PC-9 (cell line): ENCODE measurements around the gene MICALL2. TPM values are rescaled to one million over a fixed set of nuclear protein-coding genes. Genes with fewer than 3 reads are reported as not detected.

Experiments
- BruUV-seq: library from RNA; stranded (reverse); fragments of 400-500 nt; replicated peaks from 2 replicates; lab custom pipeline; 2021; lab: Mats Ljungman, UMichigan
- CTCF ChIA-PET: fragments of 300-600 bp; sonication (Branson Sonifier 250); formaldehyde crosslinking; loops from one replicate; lab custom pipeline; 2022; ENCODE audit warnings: antibody characterized with exemption; lab: Charles Lee
- POLR2A ChIA-PET: fragments of 300-600 bp; sonication (Branson Sonifier 250); formaldehyde crosslinking; loops from one replicate; lab custom pipeline; 2022; ENCODE audit warnings: antibody characterized with exemption; ENCODE audit not compliant: unreplicated experiment; lab: Charles Lee
- DNase-seq, 2 experiments: peaks; one replicate each; pipeline versions ENCODE4 v3.0.0 to v3.0.0-alpha.2; 2015 to 2022; ENCODE audit warnings: mixed read lengths in 1 of 2
- H2AFZ ChIP-seq: fragments of 200-600 bp; sonication (generic); 2 replicates; pipeline ENCODE4 v1.8.1; 2017; ENCODE audit warnings: antibody characterized with exemption
- H3F3A ChIP-seq: fragments of 200-600 bp; sonication (generic); 2 replicates; pipeline ENCODE4 v1.8.1; 2017; ENCODE audit warnings: antibody characterized with exemption, mild to moderate bottlenecking, low read depth; ENCODE audit not compliant: insufficient read depth
- H3K27ac ChIP-seq: fragments of 200-600 bp; sonication (generic); 2 replicates; pipeline ENCODE4 v1.6.1; 2016; ENCODE audit warnings: mixed run types
- H3K27me3 ChIP-seq: fragments of 200-600 bp; sonication (generic); 2 replicates; pipeline ENCODE4 v1.6.1; 2016; ENCODE audit warnings: low read depth, mixed run types; ENCODE audit not compliant: insufficient read depth
- H3K36me3 ChIP-seq: fragments of 200-600 bp; sonication (generic); 2 replicates; pipeline ENCODE4 v1.6.1; 2016; ENCODE audit warnings: low read depth, mixed run types
- H3K4me1 ChIP-seq: fragments of 200-600 bp; sonication (generic); replicated peaks from 2 replicates; pipeline ENCODE4 v1.6.1; 2016; ENCODE audit warnings: mixed run types; ENCODE audit not compliant: insufficient read depth
- H3K4me2 ChIP-seq: fragments of 200-600 bp; sonication (generic); 2 replicates; pipeline ENCODE4 v1.6.1; 2017; ENCODE audit warnings: mixed run types
- H3K4me3 ChIP-seq: fragments of 200-600 bp; sonication (generic); 2 replicates; pipeline ENCODE4 v1.6.1; 2016; ENCODE audit warnings: mixed run types
- H3K79me2 ChIP-seq: fragments of 200-600 bp; sonication (generic); 2 replicates; pipeline ENCODE4 v1.6.1; 2017; ENCODE audit warnings: low read depth, mixed run types
- H3K9me2 ChIP-seq: fragments of 200-600 bp; sonication (generic); 2 replicates; pipeline ENCODE4 v1.8.1; 2017; ENCODE audit warnings: mild to moderate bottlenecking; ENCODE audit not compliant: insufficient read depth
- H3K9me3 ChIP-seq: fragments of 200-600 bp; sonication (generic); 2 replicates; pipeline ENCODE4 v1.8.1; 2016; ENCODE audit warnings: low read depth; ENCODE audit not compliant: insufficient read depth
- H4K20me1 ChIP-seq: fragments of 200-600 bp; sonication (generic); 2 replicates; pipeline ENCODE4 v1.8.1; 2017; ENCODE audit not compliant: insufficient read depth
- CTCF ChIP-seq: fragments of 200-600 bp; sonication (generic); conservative IDR thresholded peaks from 2 replicates; pipeline ENCODE4 v1.6.1; 2017; ENCODE audit warnings: mixed run types, antibody characterized with exemption, mild to moderate bottlenecking, moderate library complexity
- EZH2 ChIP-seq: fragments of 200-600 bp; sonication (generic); IDR thresholded peaks from 2 replicates; pipeline ENCODE4 v1.8.0; 2017; ENCODE audit warnings: antibody characterized with exemption, low read depth
- intact Hi-C: fragments of 100-400 bp; cut with micrococcal nuclease; formaldehyde crosslinking; loops from one replicate; pipeline ENCODE4 v1.10.0; 2022; ENCODE audit not compliant: unreplicated experiment
- total RNA-seq: library from RNA; stranded (reverse); gene quantifications from 2 replicates; pipeline ENCODE4 v1.2.3, GENCODE V29; 2021

MICALL2 gene
- total RNA-seq, 1 experiment from 2014 or later: 104 TPM

GRCh38 chr7:1442355-1443124 lies 16.7 kb downstream of the MICALL2 start:
- Histone ChIP-seq H3K4me1 (no peaks in the 10 kb centered on the region), H3K9me3 (no peaks in the 10 kb centered on the region), H2AFZ (no peak overlapping the region), H3K9me2 (no peaks in the 10 kb centered on the region), H3F3A (peaks cover 22% of the 10 kb centered on the region), H3K27me3 (no peaks in the 10 kb centered on the region), H3K36me3 (no peaks in the 10 kb centered on the region; the same call in 1 of the 2 replicates), H3K4me3 (no peak overlapping the region), H4K20me1 (0 out of 2 replicates have a peak, but pooled peaks cover 4% of the 10 kb centered on the region), H3K4me2 (no peak overlapping the region), H3K79me2 (no peaks in the 10 kb centered on the region), H3K27ac (no peak overlapping the region)
- CTCF ChIA-PET: no interaction called here
- BruUV-seq: no TSS peak
- intact Hi-C loops: no loop called here
- DNase-seq: no peak
- POLR2A ChIA-PET: no interaction called here
- TF ChIP-seq EZH2 (no peak), CTCF (no peak)

DNA sequence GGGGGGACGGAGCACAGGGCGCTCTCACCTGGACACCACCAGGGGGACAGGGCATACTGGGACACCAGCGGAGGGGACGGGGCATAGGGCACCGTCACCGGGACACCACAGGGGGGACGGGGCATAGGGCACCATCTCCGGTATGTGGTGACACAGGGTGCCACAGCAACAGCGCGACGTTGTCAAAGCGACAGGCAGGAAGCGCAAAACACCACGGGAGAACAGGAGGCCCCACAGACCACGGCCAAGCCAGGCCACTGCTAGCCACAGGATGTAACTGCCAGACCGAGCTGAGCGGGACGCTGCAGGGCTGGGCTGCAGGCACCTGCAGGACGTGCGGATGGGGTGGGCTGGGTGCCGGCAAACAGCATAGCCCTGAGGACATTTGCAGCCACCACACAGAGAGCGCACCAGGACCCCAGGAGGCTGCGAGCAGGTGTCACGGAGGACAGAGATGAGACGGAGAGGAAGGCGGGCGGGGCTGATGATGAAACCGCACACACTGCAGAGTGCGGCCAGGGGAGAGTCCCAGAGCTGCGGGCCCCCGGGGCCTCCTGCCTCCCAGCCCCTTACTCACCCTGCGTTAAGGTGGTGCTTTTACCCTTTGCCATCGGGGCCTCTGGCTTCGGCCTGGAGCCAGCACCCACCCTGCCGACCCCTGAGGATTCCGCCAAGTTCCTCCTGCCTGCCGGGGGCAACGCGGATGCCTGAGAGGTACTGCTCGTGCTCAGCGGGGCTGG lies 17.5 kb downstream of the MICALL2 start:
- Histone ChIP-seq H4K20me1 (0 out of 2 replicates have a peak, but pooled peaks cover 4% of the 10 kb centered on the region), H3K4me3 (no peak overlapping the region), H3F3A (peaks cover 21% of the 10 kb centered on the region), H3K4me2 (no peak overlapping the region), H3K9me2 (no peaks in the 10 kb centered on the region), H3K27ac (no peak overlapping the region), H3K27me3 (no peaks in the 10 kb centered on the region), H3K4me1 (no peaks in the 10 kb centered on the region), H3K9me3 (no peaks in the 10 kb centered on the region), H3K36me3 (no peaks in the 10 kb centered on the region; the same call in 1 of the 2 replicates), H3K79me2 (no peaks in the 10 kb centered on the region), H2AFZ (no peak overlapping the region)
- DNase-seq: no peak
- intact Hi-C loops: no loop called here
- CTCF ChIA-PET: no interaction called here
- TF ChIP-seq CTCF (no peak), EZH2 (no peak)
- POLR2A ChIA-PET: no interaction called here
- BruUV-seq: no TSS peak

DNA sequence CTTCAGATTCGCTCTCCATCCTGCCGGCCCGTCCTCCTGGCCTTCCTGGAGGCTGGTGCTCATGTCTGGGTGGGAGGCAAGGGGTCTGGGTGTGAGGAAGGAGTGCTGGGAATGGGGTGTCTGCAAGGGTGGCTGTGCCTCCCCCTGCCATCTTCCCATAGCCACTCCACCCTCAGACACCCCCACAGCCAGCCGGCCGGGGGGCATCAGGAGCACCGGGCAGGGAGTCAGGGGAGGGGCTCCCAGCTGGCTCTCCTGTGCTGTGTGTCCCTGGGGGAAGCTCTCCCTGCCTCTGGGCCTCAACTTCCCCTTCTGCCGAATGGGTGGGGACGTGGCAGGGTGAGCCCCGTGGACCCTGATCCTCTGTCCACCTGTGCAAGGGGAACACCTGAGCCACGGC lies 18.6 kb downstream of the MICALL2 start:
- ChIA-PET POLR2A (no interaction called here), CTCF (no interaction called here)
- intact Hi-C loops: no loop called here
- H4K20me1 ChIP-seq: 0 out of 2 replicates have a peak, but pooled peaks cover 4% of the 10 kb centered on the region
- H3K27me3 ChIP-seq: no peaks in the 10 kb centered on the region
- DNase-seq: no peak
- TF ChIP-seq EZH2: no peak
- no peak for TF ChIP-seq CTCF
- H3K4me3 ChIP-seq: no peak overlapping the region
- no peaks in the 10 kb centered on the region; the same call in 1 of the 2 replicates for H3K36me3 ChIP-seq
- H3K4me1 ChIP-seq: no peaks in the 10 kb centered on the region
- H3K9me3 ChIP-seq: no peaks in the 10 kb centered on the region
- no peak overlapping the region for H3K27ac ChIP-seq
- no peaks in the 10 kb centered on the region for H3K9me2 ChIP-seq
- peaks cover 19% of the 10 kb centered on the region for H3F3A ChIP-seq
- no peak overlapping the region for H2AFZ ChIP-seq
- H3K4me2 ChIP-seq: no peak overlapping the region
- no peaks in the 10 kb centered on the region for H3K79me2 ChIP-seq
- BruUV-seq: no TSS peak
